GM18502 (cell line): ENCODE measurements around the gene CIBAR2.

Source experiments
- ATAC-seq: cut with Tn5 transposase; IDR thresholded peaks from one replicate; pipeline ENCODE4 v1.9.1; 2021; ENCODE audit warnings: mild to moderate bottlenecking; ENCODE audit not compliant: unreplicated experiment, poor library complexity

CIBAR2 gene

GRCh38 chr16:85086347-85087291 is 25.7 kb downstream of the CIBAR2 start:
- peak; percentile 69 for ATAC-seq

- no peak for ATAC-seq
These were observed 26.6 kb downstream of the CIBAR2 start for GRCh38 chr16:85085721-85086120.

- ATAC-seq, result no peak
These were observed 27.3 kb downstream of the CIBAR2 start for GRCh38 chr16:85084841-85085510.

GRCh38 chr16:85083051-85083639 is 29.1 kb downstream of the CIBAR2 start:
- no peak for ATAC-seq

- no peak for ATAC-seq
These were observed 29.9 kb downstream of the CIBAR2 start for GRCh38 chr16:85082173-85083050.

- ATAC-seq, result no peak
These were observed 30.5 kb downstream of the CIBAR2 start for GRCh38 chr16:85081765-85082164.

- no peak for ATAC-seq
These were observed 31.2 kb downstream of the CIBAR2 start for GRCh38 chr16:85081038-85081437.

GRCh38 chr16:85079785-85080570 is 32.3 kb downstream of the CIBAR2 start:
- ATAC-seq, result no peak

GRCh38 chr16:85078952-85079351 is 33.3 kb downstream of the CIBAR2 start:
- ATAC-seq, result no peak

- ATAC-seq, result no peak
These were observed 34.0 kb downstream of the CIBAR2 start for GRCh38 chr16:85078226-85078625.

- no peak for ATAC-seq
These were observed 34.6 kb downstream of the CIBAR2 start for GRCh38 chr16:85077576-85078125.

- no peak for ATAC-seq
These were observed 35.2 kb downstream of the CIBAR2 start for GRCh38 chr16:85077039-85077438.

GRCh38 chr16:85075236-85075924 is 36.9 kb downstream of the CIBAR2 start:
- ATAC-seq, result no peak

- ATAC-seq, result no peak
These were observed 37.9 kb downstream of the CIBAR2 start for GRCh38 chr16:85074225-85074914.

- ATAC-seq, result no peak
These were observed 39.3 kb downstream of the CIBAR2 start for GRCh38 chr16:85072947-85073346.

- ATAC-seq, result no peak
These were observed 40.0 kb downstream of the CIBAR2 start for GRCh38 chr16:85072076-85072860.

- no peak for ATAC-seq
These were observed 43.1 kb downstream of the CIBAR2 start for GRCh38 chr16:85069171-85069570.
